DMS153 (cell line): Measurements from ENCODE around the gene FAHD1.

Experiments used
- DNase-seq: peaks from one replicate; lab custom pipeline; 2025; lab: John Stamatoyannopoulos, UW

FAHD1 gene

GRCh38 chr16:1817276-1817589 lies 9.8 kb upstream of the FAHD1 start:
- DNase-seq = no peak

GRCh38 chr16:1817716-1818115 lies 9.3 kb upstream of the FAHD1 start:
- DNase-seq = no peak

GRCh38 chr16:1818204-1818872 lies 8.7 kb upstream of the FAHD1 start:
- no peak for DNase-seq

GRCh38 chr16:1818873-1819525 lies 8.0 kb upstream of the FAHD1 start:
- no peak for DNase-seq

- no peak for DNase-seq
These were observed 7.4 kb upstream of the FAHD1 start for GRCh38 chr16:1819611-1820010.

GRCh38 chr16:1820096-1820945 lies 6.7 kb upstream of the FAHD1 start:
- DNase-seq = no peak

GRCh38 chr16:1820946-1821290 lies 6.1 kb upstream of the FAHD1 start:
- no peak for DNase-seq

GRCh38 chr16:1821861-1822611 lies 5.0 kb upstream of the FAHD1 start:
- no peak for DNase-seq

- no peak for DNase-seq
These were observed 4.2 kb upstream of the FAHD1 start for GRCh38 chr16:1822801-1823200.

GRCh38 chr16:1823821-1824220 lies 3.2 kb upstream of the FAHD1 start:
- no peak for DNase-seq

- no peak for DNase-seq
These were observed 1.6 kb upstream of the FAHD1 start for GRCh38 chr16:1825381-1825863.

GRCh38 chr16:1825864-1826690 lies 929 bp upstream of the FAHD1 start:
- no peak for DNase-seq

GRCh38 chr16:1828645-1829410 lies 1.8 kb downstream of the FAHD1 start:
- DNase-seq = no peak

GRCh38 chr16:1830213-1830612 lies 3.2 kb downstream of the FAHD1 start:
- no peak for DNase-seq

GRCh38 chr16:1831186-1832075 lies 4.4 kb downstream of the FAHD1 start:
- no peak for DNase-seq

GRCh38 chr16:1832838-1833454 lies 5.9 kb downstream of the FAHD1 start:
- DNase-seq = no peak

- DNase-seq = no peak
These were observed 7.1 kb downstream of the FAHD1 start for GRCh38 chr16:1834096-1834495.

- no peak for DNase-seq
These were observed 12.5 kb downstream of the FAHD1 start for GRCh38 chr16:1839554-1839953.

- no peak for DNase-seq
These were observed 19.0 kb downstream of the FAHD1 start for GRCh38 chr16:1845985-1846384.
